K562 (cell line): ENCODE data around the gene HRH1. TPM values are rescaled to one million over a fixed set of nuclear protein-coding genes. Genes with fewer than 3 reads are reported as not detected.

ENCODE experiments used
- ATAC-seq: fragments of 200-7000 bp; cut with Tn5 transposase; 3 replicates; pipeline ENCODE4 v1.9.1; 2020; ENCODE audit warnings: moderate library complexity
- BruUV-seq: library from RNA; stranded (reverse); fragments of 400-500 nt; replicated peaks from 2 replicates; lab custom pipeline; 2021; lab: Mats Ljungman, UMichigan
- CTCF ChIA-PET: fragments of 300-600 bp; formaldehyde crosslinking; extraction: SDS; loops from one replicate; lab custom pipeline; 2021; ENCODE audit warnings: low intra/inter-chr PET ratio; lab: Yijun Ruan, JAX
- POLR2A ChIA-PET: fragments of 300-600, 350-650 bp; sonication (Branson Sonifier 250); formaldehyde crosslinking; extraction: SDS; loops from one replicate; lab custom pipeline; 2021; ENCODE audit warnings: antibody characterized with exemption, inconsistent platforms; lab: Yijun Ruan, JAX
- DNase-seq, 4 experiments: peaks; one replicate each; pipeline versions ENCODE4 v3.0.0 to v3.0.0-alpha.2; 2011 to 2018; ENCODE audit warnings: low spot score in 3 of 4, mixed read lengths in 3 of 4; ENCODE audit errors: extremely low read depth in 1 of 4
- FAIRE-seq: peaks from 2 replicates; lab custom pipeline; 2011; peaks lifted over from hg19 to GRCh38; lab: Jason Lieb, UNC
- H2AFZ ChIP-seq: 2 replicates; pipeline ENCODE4 v1.6.0; 2011; ENCODE audit warnings: low read depth, low read length, control low read depth, inconsistent platforms
- H3K27ac ChIP-seq: fragments of 200-600 bp; 3 replicates; pipeline ENCODE4 v1.8.0; 2011; ENCODE audit warnings: low read depth, mild to moderate bottlenecking, control low read depth, inconsistent platforms, low read length, moderate library complexity, mixed read lengths; ENCODE audit errors: extremely low read depth
- H3K27me3 ChIP-seq, 2 experiments: fragments of 300-600 bp in 1 of 2; 2 replicates in 1 of 2; 3 replicates in 1 of 2; pipeline versions ENCODE4 v1.6.0 to v1.8.0; 2011; ENCODE audit warnings: inconsistent platforms in 2 of 2, low read length in 2 of 2, mild to moderate bottlenecking in 1 of 2, mixed read lengths in 1 of 2, moderate library complexity in 1 of 2; ENCODE audit not compliant: control insufficient read depth in 2 of 2, insufficient read depth in 2 of 2
- H3K36me3 ChIP-seq: fragments of 300-600 bp; 3 replicates; pipeline ENCODE4 v1.8.0; 2011; ENCODE audit warnings: mild to moderate bottlenecking, low read length, inconsistent platforms; ENCODE audit not compliant: control insufficient read depth, insufficient read depth
- H3K4me1 ChIP-seq, 2 experiments: fragments of 200-600 bp in 1 of 2; replicated peaks in 1 of 2; 2 replicates in 1 of 2; 3 replicates in 1 of 2; pipeline versions ENCODE4 v1.5.1 to v1.8.0; 2011; ENCODE audit warnings: inconsistent platforms in 2 of 2, low read length in 2 of 2, mild to moderate bottlenecking in 1 of 2, mixed read lengths in 1 of 2, moderate library complexity in 1 of 2; ENCODE audit not compliant: control insufficient read depth in 2 of 2, insufficient read depth in 2 of 2
- H3K4me2 ChIP-seq: 2 replicates; pipeline ENCODE4 v1.6.1; 2011; ENCODE audit warnings: low read length, control low read depth, inconsistent platforms, mixed read lengths; ENCODE audit not compliant: insufficient read depth
- H3K4me3 ChIP-seq: fragments of 200-600 bp; sonication (generic), shearing (Covaris generic); 2 replicates; pipeline ENCODE4 v1.5.1; 2016; ENCODE audit warnings: control low read depth, inconsistent platforms
- H3K79me2 ChIP-seq: fragments of 200-600 bp; 3 replicates; pipeline ENCODE4 v1.8.0; 2011; ENCODE audit warnings: low read length, inconsistent platforms; ENCODE audit not compliant: control insufficient read depth, insufficient read depth
- H3K9ac ChIP-seq, 2 experiments: 2 replicates each; pipeline versions ENCODE4 v1.6.0 to v1.6.1; 2011; ENCODE audit warnings: low read depth in 2 of 2, low read length in 2 of 2, control low read depth in 1 of 2, inconsistent platforms in 1 of 2, mild to moderate bottlenecking in 1 of 2, mixed read lengths in 1 of 2; ENCODE audit not compliant: insufficient read depth in 1 of 2
- H3K9me1 ChIP-seq: one replicate; pipeline ENCODE4 v1.6.0; 2011; ENCODE audit warnings: inconsistent platforms, mild to moderate bottlenecking, low read length, moderate library complexity; ENCODE audit not compliant: control insufficient read depth, insufficient read depth
- H3K9me3 ChIP-seq: replicated peaks from 2 replicates; pipeline ENCODE4 v1.5.1; 2011; ENCODE audit warnings: low read depth, low read length, inconsistent platforms; ENCODE audit not compliant: control insufficient read depth, insufficient read depth
- H4K20me1 ChIP-seq: replicated peaks from 2 replicates; pipeline ENCODE4 v1.6.1; 2011; ENCODE audit warnings: low read length, inconsistent platforms, mixed read lengths; ENCODE audit not compliant: control insufficient read depth, insufficient read depth
- ARID1B ChIP-seq: fragments of 450-650 bp; IDR thresholded peaks from 2 replicates; pipeline ENCODE4 v1.6.1; 2016; ENCODE audit warnings: antibody characterized with exemption, mild to moderate bottlenecking, inconsistent platforms
- BRD4 ChIP-seq: fragments of 200-600 bp; sonication (generic); IDR thresholded peaks from 2 replicates; pipeline ENCODE4 v1.6.1; 2017; ENCODE audit warnings: inconsistent platforms
- CCNT2 ChIP-seq: IDR thresholded peaks from 2 replicates; pipeline ENCODE4 v1.6.1; 2011; ENCODE audit warnings: borderline replicate concordance, low read depth, mild to moderate bottlenecking, moderate library complexity, mixed read lengths, low read length; ENCODE audit not compliant: insufficient read length; ENCODE audit errors: extremely low read depth
- EGR1 ChIP-seq: fragments of 450-650 bp; conservative IDR thresholded peaks from 2 replicates; pipeline ENCODE4 v1.6.1; 2017; ENCODE audit warnings: mild to moderate bottlenecking
- ELF4 ChIP-seq: fragments of 450-650 bp; formaldehyde crosslinking; IDR thresholded peaks from 2 replicates; pipeline ENCODE4 v1.4.0; 2022; ENCODE audit warnings: missing genetic modification characterization
- FOXJ3 ChIP-seq: sonication (generic); formaldehyde crosslinking; IDR thresholded peaks from 2 replicates; pipeline ENCODE4 v1.4.0; 2020; ENCODE audit warnings: mild to moderate bottlenecking, missing genetic modification reagents
- IFI16 ChIP-seq: fragments of 250-450 bp; sonication (Bioruptor Pico); IDR thresholded peaks from 2 replicates; pipeline ENCODE4 v2.1.2; 2022; ENCODE audit warnings: mild to moderate bottlenecking, inconsistent platforms
- JUN ChIP-seq, 2 experiments: sonication (generic) in 1 of 2; formaldehyde crosslinking in 1 of 2; IDR thresholded peaks; 2 replicates each; pipeline versions ENCODE4 v1.6.1 to v1.8.0; 2012 to 2022; ENCODE audit warnings: borderline replicate concordance in 2 of 2, mild to moderate bottlenecking in 2 of 2, improper control_type of control experiment in 1 of 2, low read depth in 1 of 2, low read length in 1 of 2, missing genetic modification reagents in 1 of 2
- KAT7 ChIP-seq: sonication (generic); formaldehyde crosslinking; IDR thresholded peaks from 2 replicates; pipeline ENCODE4 v1.8.0; 2022; ENCODE audit warnings: missing genetic modification reagents, mild to moderate bottlenecking, borderline replicate concordance
- MAFK ChIP-seq: IDR thresholded peaks from 2 replicates; pipeline ENCODE4 v1.6.1; 2011; ENCODE audit warnings: low read length, improper control_type of control experiment
- MAZ ChIP-seq, 2 experiments: fragments of 450-650 bp in 1 of 2; sonication (generic) in 1 of 2; formaldehyde crosslinking; IDR thresholded peaks in 1 of 2; conservative IDR thresholded peaks in 1 of 2; 2 replicates each; pipeline versions ENCODE4 v1.4.0 to v1.5.0; 2020; ENCODE audit warnings: mild to moderate bottlenecking in 1 of 2, missing genetic modification reagents in 1 of 2
- MEIS2 ChIP-seq: fragments of 450-650 bp; IDR thresholded peaks from 2 replicates; pipeline ENCODE4 v1.6.1; 2014; ENCODE audit warnings: mild to moderate bottlenecking; ENCODE audit not compliant: partially characterized antibody
- NR3C1 ChIP-seq: sonication (generic); formaldehyde crosslinking; IDR thresholded peaks from 2 replicates; pipeline ENCODE4 v1.8.1; 2022; ENCODE audit warnings: missing genetic modification reagents
- PRPF4 ChIP-seq: fragments of 200-400 bp; formaldehyde crosslinking; IDR thresholded peaks from one replicate; pipeline ENCODE4 v1.6.1; 2017; ENCODE audit warnings: low read length, low read depth, mild to moderate bottlenecking; ENCODE audit not compliant: insufficient read depth, poor library complexity, severe bottlenecking
- RAD51 ChIP-seq: fragments of 450-650 bp; IDR thresholded peaks from 2 replicates; pipeline ENCODE4 v1.7.1; 2016; ENCODE audit warnings: low read depth, mild to moderate bottlenecking, borderline replicate concordance
- RFX5 ChIP-seq: IDR thresholded peaks from 2 replicates; pipeline ENCODE4 v1.6.1; 2011; ENCODE audit warnings: low read depth, mild to moderate bottlenecking, improper control_type of control experiment, low read length
- SAFB2 ChIP-seq: fragments of 200-400 bp; formaldehyde crosslinking; IDR thresholded peaks from 2 replicates; pipeline ENCODE4 v1.6.1; 2018; ENCODE audit warnings: borderline replicate concordance, low read length, low read depth, moderate library complexity; ENCODE audit not compliant: severe bottlenecking
- STAG1 ChIP-seq: sonication (generic); formaldehyde crosslinking; IDR thresholded peaks from 2 replicates; pipeline ENCODE4 v1.5.0; 2020; ENCODE audit warnings: missing genetic modification reagents, borderline replicate concordance
- TEAD1 ChIP-seq, 2 experiments: fragments of 450-650 bp in 1 of 2; sonication (generic) in 1 of 2; formaldehyde crosslinking; IDR thresholded peaks; 2 replicates each; pipeline versions ENCODE4 v1.4.0 to v1.8.0; 2020 to 2022; ENCODE audit warnings: mild to moderate bottlenecking in 2 of 2, missing genetic modification reagents in 1 of 2
- WHSC1 ChIP-seq: IDR thresholded peaks from one replicate; pipeline ENCODE4 v1.6.1; 2012; ENCODE audit warnings: low read length, control low read depth, inconsistent platforms
- WGBS: fragments of 100-300 bp; shearing (Covaris generic); methylation state at CpG from one replicate; pipeline ENCODE4 v1.1.6; 2016; ENCODE audit warnings: low coverage, mixed read lengths; ENCODE audit not compliant: insufficient coverage; ENCODE audit errors: missing lambda C conversion rate; 5-methylcytosine and 5-hydroxymethylcytosine counted together
- in situ Hi-C: fragments of 300-500 bp; cut with MboI; formaldehyde crosslinking; loops from 4 replicates; pipeline ENCODE4 v1.15.0; 2018; ENCODE audit warnings: inconsistent platforms, mixed read lengths
- intact Hi-C: fragments of 100-400 bp; cut with micrococcal nuclease; formaldehyde crosslinking; loops from 2 replicates; pipeline ENCODE4 v1.14.2; 2022
- polyA plus RNA-seq, 8 experiments: library from polyadenylated mRNA; depleted of rRNA in 4 of 8; stranded (reverse) in 5 of 8; unstranded in 3 of 8; fragments of >200 nt; fragmentation: Nextera tagmentation in 2 of 8; fragmentation: Illumina TruSeq in 1 of 8; extraction: Ambion mirVana in 2 of 8; extraction: Trizol in 1 of 8; gene quantifications; 2 replicates each; pipeline versions ENCODE4 v1.2.1 to v1.2.3, GENCODE V29; 2011 to 2014; ENCODE audit warnings: inconsistent platforms in 1 of 8, missing spikeins in 1 of 8
- total RNA-seq, 7 experiments: library from RNA; depleted of rRNA in 6 of 7; stranded (reverse); fragments of >200 nt in 6 of 7; fragmentation: Illumina TruSeq in 2 of 7; extraction: Trizol in 2 of 7; gene quantifications; 2 replicates each; pipeline versions ENCODE4 v1.2.1 to v1.2.3, GENCODE V29; 2011 to 2021; ENCODE audit warnings: low replicate concordance in 1 of 7
- TF ChIP-seq, protein P1 (sequence below): sonication (generic); formaldehyde crosslinking; IDR thresholded peaks from 2 replicates; pipeline ENCODE4 v1.8.0; 2023; ENCODE audit warnings: mild to moderate bottlenecking, missing genetic modification reagents

HRH1 gene
- total and polyA plus RNA-seq, 9 of the 15 experiments (the other 6 are each of a cell fraction or from before 2014, with no cell fraction given): 0.03 to 0.15 (median 0.06) TPM; not detected in 1

DNA sequence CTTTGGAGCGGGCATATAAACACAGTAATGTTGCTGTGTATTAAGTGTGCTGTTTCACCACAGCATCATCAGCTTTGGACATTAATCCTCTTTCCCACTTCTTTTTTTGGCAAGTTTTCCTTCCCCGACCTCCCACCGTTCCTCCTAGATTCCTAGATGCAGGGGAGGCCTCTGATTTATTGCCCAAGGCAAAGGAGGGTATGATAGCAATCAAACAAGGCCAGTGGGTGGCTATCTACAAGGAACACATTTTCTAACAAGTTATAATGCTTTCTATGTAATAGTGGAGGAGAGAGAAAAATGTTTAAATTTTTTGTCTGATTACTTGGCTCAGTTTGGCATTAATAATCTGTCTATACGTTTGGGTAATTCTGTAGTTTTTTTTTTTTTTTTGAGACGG, 156.0 kb downstream of the HRH1 start:
- ChIA-PET CTCF (no interaction called here), POLR2A (interaction anchor here (0.6 kb wide), 1 partner anchor 27 kb away, joined by 4 read pairs; no protein-coding TSS in a partner anchor)
- Histone ChIP-seq H3K4me1 (peaks cover 0 to 10% of the 10 kb centered on the region in 2 experiments; a peak in 3 of 5 replicates), H4K20me1 (no peaks in the 10 kb centered on the region), H3K9me1 (peaks cover 3% of the 10 kb centered on the region), H2AFZ (no peak overlapping the region), H3K27ac (no peak overlapping the region), H3K9ac (no peak overlapping the region), H3K36me3 (peaks cover 87% of the 10 kb centered on the region), H3K79me2 (no peaks in the 10 kb centered on the region), H3K9me3 (no peaks in the 10 kb centered on the region), H3K4me3 (no peak overlapping the region), H3K4me2 (no peak overlapping the region), H3K27me3 (no peaks in the 10 kb centered on the region)
- intact Hi-C loops (no loop called here), in situ Hi-C loops (no loop called here)
- FAIRE-seq (peak; percentile 29), ATAC-seq (no peak), DNase-seq (peak in 1 of 4 experiments; percentile 35)
- 31% methylated on average over 4 of the region's 5 CpGs for WGBS
- BruUV-seq: no TSS peak
- TF ChIP-seq BRD4 (no peak), MEIS2 (peak; percentile 68), MAZ (CRISPR knock-in tag; conservative IDR thresholded peaks at IDR 0.05 in 1 of 2, IDR thresholded peaks at IDR 0.05 in 1 of 2) (no peak), NR3C1 (CRISPR knock-in tag) (no peak), ELF4 (no peak), MAFK (no peak), ARID1B (peak; percentile 71), CCNT2 (no peak), IFI16 (CRISPR knock-in tag) (no peak), RFX5 (no peak), FOXJ3 (CRISPR knock-in tag) (no peak), RAD51 (no peak), JUN (IDR thresholded peaks at IDR 0.05; ENCODE audit: borderline replicate concordance, low read depth, low read length) (no peak), JUN (CRISPR knock-in tag; IDR thresholded peaks at IDR 0.05; ENCODE audit: borderline replicate concordance) (no peak), KAT7 (CRISPR knock-in tag) (no peak), EGR1 (0 out of 2 replicates have a peak, but pooled peaks have one; percentile 22), PRPF4 (no peak), SAFB2 (no peak), TEAD1 (CRISPR knock-in tag; IDR thresholded peaks at IDR 0.05) (no peak), STAG1 (CRISPR knock-in tag) (no peak), WHSC1 (no peak)
- TF ChIP-seq, protein P1, sequence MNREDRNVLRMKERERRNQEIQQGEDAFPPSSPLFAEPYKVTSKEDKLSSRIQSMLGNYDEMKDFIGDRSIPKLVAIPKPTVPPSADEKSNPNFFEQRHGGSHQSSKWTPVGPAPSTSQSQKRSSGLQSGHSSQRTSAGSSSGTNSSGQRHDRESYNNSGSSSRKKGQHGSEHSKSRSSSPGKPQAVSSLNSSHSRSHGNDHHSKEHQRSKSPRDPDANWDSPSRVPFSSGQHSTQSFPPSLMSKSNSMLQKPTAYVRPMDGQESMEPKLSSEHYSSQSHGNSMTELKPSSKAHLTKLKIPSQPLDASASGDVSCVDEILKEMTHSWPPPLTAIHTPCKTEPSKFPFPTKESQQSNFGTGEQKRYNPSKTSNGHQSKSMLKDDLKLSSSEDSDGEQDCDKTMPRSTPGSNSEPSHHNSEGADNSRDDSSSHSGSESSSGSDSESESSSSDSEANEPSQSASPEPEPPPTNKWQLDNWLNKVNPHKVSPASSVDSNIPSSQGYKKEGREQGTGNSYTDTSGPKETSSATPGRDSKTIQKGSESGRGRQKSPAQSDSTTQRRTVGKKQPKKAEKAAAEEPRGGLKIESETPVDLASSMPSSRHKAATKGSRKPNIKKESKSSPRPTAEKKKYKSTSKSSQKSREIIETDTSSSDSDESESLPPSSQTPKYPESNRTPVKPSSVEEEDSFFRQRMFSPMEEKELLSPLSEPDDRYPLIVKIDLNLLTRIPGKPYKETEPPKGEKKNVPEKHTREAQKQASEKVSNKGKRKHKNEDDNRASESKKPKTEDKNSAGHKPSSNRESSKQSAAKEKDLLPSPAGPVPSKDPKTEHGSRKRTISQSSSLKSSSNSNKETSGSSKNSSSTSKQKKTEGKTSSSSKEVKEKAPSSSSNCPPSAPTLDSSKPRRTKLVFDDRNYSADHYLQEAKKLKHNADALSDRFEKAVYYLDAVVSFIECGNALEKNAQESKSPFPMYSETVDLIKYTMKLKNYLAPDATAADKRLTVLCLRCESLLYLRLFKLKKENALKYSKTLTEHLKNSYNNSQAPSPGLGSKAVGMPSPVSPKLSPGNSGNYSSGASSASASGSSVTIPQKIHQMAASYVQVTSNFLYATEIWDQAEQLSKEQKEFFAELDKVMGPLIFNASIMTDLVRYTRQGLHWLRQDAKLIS: no peak
